Ecto neural progenitor cell (in vitro differentiated cells): ENCODE measurements around the gene RBCK1.
"Not testable (repeated sequence)": the region's sequence is repeated elsewhere in the genome, so short reads cannot be mapped to it uniquely, and the experiment has no call there.

Experiments
- DNase-seq: peaks from one replicate; pipeline ENCODE4 v3.0.0-alpha.2; 2018; ENCODE audit warnings: low spot score

RBCK1 gene

DNA sequence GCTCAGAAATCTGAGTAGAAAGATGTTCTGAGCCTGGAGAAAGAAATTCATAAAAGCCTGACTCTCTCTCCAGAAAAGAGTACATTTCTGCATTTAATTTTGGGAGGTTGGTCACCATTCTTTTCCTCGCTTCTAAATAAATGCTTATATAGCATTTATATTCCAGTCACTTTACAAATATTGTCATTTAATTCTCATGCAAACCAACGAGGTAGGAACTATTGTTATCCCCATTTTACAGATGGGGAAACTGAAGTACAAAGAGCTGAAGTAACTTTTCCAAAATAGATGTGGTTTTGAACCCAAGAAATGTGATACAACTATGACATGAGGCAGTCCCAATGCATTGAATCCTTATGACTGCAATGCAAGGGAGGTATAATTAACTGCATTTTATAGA is 32.0 kb upstream of the RBCK1 start:
- no peak for DNase-seq

DNA sequence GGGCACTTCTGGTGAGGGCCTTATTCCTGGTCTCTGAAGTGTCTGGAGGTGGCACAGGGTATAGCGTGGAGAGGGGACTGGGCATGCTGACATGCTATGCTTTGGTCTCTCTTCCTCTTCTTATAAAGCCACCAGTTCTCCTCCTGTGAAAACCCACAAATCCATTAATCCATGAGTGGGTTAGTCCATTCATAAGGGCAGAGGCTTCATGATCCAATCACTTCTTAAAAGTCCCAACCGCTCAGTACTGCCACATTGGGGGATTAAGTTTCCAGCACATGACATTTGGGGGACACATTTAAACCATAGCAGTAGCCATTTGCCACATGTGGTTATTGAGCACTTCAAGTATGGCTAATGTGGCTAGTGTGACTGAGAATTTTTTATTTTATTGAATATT is 31.3 kb upstream of the RBCK1 start:
- DNase-seq, result no peak

DNA sequence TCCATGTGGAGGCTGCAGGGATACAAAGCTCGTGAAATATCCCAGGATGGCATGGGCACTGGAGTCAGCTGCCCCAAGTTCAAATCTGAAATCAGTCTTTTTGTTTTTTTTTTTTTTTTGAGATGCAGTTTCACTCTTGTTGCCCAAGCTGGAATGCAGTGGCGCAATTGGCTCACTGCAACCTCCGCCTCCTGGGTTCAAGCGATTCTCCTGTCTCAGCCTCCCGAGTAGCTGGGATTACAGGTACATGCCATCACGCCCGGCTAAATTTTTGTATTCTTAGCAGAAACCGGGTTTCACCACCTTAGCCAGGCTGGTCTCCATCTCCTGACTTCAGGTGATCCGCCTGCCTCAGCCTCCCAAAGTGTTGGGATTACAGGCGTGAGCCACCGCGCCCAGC is 30.5 kb upstream of the RBCK1 start:
- DNase-seq, result not testable (repeated sequence)

DNA sequence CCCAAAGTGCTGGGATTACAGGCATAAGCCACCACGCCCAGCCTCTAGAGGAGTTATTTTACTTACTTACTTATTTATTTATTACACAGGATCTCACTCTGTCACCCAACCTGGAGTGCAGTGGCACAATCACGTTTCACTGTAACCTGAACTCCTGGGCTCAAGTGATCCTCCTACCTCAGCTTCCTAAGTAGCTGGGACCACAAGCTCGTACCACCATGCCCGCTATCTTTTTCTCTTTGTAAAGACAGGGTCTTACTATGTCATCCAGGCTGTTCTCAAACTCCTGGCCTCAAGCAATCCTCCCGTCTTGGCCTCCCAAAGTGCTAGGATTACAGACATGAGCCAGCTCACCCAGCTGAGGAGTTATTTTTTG is 29.1 kb upstream of the RBCK1 start:
- DNase-seq, result no peak

DNA sequence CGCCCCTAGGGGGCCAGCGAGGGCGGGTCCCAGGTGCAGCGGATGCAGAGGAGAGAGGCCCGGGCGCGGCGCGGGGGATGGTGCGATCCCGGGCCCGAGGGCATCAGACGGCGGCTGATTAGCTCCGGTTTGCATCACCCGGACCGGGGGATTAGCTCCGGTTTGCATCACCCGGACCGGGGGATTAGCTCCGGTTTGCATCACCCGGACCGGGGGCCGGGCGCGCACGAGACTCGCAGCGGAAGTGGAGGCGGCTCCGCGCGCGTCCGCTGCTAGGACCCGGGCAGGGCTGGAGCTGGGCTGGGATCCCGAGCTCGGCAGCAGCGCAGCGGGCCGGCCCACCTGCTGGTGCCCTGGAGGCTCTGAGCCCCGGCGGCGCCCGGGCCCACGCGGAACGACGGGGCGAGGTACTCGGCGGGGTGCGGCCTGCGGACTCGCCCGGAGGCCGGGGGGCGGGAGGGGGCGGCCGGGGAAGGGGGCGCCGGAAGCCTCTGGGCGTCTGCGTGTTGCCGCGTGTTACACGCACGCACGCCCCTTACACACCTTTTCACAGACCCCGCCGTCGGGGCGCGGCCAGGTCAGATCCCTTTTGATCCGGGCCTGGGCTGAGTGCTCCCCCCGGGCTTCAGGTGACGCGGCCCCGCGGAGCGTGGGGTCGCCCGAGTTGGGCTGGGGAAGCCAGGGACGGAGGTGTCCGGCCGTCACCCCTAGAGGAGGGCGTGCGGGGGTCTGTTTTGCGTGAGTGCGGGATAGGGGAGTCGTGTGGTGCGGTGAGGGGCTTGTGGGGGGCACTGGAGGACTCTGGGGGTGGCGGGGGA is 27.1 kb upstream of the RBCK1 start:
- peak; percentile 75 for DNase-seq

DNA sequence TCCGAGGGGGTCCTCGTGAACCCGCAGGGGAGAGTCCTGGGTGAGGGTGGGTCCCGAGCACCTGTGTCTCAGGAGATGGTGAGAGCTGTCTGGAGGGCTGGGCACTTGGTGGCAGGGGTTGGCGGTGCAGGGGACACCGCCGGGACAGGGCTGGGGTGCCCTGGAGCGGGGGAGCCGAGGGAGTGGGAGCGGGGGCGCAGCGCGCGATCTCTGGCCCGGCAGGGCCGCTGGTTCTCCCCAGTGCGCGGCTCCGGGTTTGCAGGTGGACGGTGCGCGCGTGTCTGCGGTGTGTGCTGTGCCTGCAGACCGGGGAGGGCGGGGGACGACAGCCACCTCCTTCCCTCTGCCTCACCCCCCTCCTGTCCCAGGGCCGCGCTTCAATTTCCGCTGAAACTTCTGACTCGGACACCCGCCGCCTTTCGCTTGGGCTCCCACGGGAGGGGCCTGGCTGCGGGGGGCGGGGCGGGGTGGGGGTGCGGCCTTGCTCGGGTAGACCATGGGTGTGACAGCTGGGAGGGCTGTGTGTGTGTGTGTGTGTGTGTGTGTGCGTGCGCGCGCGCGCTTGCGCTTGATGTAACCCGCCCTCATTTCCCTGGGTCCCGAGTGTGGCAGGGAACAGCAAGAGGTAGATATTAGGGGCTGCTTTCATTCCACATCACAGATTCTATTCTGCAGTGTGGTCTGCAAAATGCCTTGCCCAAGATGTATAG is 26.4 kb upstream of the RBCK1 start:
- peak; percentile 67 for DNase-seq

DNA sequence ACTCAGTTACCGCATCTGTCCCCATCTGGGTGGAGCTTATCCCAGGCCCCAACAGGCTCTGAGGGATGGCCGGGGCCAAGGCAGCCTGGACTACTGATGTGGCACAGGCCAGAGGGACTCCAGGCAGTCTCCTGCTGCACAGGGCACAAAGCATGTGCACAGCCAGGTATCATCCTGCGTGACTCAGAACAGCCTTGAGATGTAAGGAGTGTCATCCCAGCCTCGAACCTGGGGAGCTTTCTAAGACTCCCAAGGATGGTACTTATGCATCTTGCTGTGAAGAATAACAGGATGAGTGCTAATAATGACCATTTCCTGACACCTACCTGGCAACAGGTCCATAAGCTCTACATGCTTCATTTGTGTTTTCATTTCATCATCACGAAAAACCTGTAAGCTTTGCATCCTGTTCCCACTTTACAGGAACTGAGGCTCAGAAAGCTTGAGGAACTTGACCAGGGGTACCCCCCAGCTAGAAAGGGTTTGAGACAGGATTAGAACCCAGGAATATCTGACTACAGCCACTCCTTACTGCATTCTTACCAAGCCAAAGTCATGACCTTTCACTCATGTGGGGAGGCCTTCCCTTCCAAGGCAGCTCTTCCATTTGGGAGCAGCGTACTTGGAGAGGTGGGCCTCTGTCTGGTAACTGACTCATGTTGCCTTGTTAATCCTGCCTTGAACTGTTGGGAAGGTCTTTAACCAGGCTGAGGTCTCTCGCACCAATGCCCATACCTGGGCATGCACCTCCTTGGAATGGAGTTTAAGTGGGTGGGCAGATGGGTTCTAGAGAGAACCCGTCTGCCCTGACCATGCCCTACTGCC is 25.6 kb upstream of the RBCK1 start:
- no peak for DNase-seq

DNA sequence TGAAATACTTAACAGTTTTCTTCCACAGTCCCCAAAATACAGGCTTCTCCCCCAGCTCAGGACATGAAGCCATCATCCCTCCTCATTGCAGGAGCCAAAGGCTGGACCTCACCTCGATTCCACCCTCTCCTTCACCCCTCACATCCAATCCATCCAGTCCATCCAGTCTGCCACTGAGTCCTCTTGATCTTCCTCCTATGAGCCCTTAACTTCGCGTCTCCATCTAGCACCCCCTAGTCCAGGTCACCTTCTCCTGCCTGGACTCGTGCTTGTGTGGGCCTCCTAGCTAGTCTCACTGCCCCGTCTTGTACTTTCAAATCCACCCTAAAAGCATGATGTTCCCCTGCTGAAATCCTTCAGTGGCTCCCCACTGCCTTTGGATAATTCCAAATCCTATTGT is 24.2 kb upstream of the RBCK1 start:
- no peak for DNase-seq

DNA sequence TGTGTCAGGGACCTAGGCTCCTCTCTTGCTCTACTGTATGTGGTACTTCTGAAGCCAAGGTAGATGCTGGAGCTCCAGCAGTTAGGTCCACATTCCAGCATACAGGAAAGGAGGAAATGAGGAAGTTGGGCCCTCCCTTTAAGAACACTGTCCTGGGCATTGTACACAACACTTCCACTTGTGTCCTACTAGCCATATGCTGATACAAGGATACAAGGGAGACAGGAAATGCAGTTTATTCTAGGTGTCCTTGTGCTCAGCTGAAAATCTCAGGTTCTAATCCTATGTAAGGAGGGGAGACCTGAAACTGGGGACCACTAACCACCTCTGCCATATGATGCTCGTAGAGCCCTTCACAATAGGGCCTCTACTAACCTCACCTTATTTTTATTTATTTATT is 23.4 kb upstream of the RBCK1 start:
- no peak for DNase-seq

DNA sequence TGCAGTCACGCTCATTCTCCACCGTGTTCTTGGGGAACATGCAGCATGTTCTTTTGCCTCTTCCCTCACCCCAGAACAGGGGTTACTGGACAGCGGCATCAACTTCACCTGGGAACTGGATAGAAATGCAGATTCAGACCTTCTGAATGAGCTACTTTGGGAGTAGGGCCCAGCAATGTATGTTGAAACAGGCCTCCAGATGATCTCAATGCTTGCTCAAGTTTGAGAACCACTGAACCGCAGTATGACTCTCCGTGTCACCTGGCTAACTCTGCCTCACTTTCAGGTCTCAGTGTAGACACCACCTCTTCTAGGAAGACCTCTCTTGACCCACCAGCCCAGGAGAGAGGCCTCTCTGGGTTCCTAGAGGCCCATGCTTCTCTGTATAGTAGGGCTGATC is 22.7 kb upstream of the RBCK1 start:
- no peak for DNase-seq

DNA sequence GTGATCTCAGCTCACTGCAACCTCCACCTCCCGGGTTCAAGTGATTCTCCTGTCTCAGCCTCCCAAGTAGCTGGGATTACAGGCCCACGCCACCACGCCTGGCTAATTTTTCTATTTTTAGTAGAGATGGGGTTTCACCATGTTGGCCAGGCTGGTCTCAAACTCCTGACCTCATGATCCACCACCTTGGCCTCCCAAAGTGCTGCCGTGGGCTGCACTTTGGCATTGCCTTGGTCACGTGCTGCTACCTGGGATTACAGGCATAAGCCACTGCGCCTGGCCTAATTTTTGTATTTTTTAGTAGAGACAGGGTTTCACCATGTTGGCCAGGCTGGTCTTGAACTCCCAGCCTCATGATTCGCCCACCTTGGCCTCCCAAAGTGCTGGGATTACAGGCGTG is 21.5 kb upstream of the RBCK1 start:
- not testable (repeated sequence) for DNase-seq

DNA sequence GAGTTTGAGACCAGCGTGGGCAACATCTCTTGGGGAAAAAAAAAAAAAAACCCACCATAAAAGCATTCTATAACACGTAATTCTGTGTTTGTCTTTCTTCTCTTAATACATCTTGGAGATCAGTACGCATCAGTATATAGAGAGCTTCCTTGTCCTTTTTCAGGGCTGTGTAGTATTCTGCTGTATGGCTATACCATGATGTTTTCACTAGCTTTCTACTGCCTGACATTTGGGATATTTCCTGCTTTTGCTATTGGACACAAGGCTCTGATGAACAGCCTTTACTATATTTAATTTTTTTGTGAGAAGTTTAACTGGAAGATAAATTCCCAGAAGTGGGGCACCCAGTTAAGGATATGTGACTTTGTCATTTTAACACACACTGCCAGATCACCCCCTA is 20.6 kb upstream of the RBCK1 start:
- DNase-seq, result no peak

DNA sequence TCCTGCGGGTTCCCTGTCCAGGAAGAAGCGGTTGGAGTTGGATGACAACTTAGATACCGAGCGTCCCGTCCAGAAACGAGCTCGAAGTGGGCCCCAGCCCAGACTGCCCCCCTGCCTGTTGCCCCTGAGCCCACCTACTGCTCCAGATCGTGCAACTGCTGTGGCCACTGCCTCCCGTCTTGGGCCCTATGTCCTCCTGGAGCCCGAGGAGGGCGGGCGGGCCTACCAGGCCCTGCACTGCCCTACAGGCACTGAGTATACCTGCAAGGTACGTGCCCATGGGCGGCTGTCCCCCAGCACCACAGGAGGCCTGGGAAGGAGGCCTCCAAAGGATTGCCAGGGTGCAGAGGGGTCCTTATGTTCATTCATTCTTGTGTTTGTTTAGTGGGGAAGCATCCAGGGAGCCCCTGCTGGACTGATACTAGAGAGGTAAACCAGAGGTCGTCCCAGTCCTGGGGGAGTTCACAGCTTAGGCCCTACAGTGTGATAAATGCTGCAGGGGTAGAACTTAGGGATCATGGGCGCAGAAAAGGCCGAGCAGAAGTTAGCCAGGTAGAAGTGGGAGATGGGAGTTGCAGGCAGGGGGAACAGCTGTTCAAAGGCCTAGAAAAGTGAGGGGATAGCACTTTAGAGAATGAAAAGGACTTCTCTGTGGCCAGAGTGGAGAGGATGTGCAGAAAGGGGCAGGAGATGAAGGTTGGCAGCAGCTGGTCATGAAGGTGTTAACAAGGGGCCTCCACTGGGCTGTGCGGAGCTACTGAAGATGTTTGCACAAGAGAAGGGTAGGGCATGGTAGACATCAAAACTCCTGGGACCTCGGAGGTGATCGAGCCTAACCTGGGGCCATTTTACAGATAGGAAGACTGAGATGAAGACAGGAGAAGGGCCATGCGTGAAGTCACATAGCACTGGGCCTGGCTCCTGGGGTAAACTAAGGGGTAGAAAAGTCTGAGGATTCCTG is 19.8 kb upstream of the RBCK1 start:
- no peak for DNase-seq

DNA sequence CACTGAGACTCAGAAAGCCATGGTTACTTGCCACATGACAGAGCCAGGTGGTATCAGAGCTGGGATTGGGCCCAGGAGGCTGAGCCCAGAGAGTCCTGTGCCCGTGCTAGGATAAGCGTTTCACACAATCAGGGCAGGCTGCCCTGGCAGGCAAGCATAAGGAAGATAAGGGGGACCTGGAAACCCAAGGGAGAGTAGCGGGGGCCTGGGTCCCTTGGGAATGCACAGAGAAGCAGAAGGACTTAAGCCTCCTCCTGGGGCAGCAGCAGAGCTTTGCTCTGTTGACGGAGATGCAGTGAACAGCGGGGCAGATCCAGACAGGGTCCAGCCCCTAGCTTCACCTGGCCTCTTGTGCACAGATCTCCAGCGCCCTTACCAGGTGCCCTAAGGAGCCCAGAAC is 18.9 kb upstream of the RBCK1 start:
- no peak for DNase-seq

DNA sequence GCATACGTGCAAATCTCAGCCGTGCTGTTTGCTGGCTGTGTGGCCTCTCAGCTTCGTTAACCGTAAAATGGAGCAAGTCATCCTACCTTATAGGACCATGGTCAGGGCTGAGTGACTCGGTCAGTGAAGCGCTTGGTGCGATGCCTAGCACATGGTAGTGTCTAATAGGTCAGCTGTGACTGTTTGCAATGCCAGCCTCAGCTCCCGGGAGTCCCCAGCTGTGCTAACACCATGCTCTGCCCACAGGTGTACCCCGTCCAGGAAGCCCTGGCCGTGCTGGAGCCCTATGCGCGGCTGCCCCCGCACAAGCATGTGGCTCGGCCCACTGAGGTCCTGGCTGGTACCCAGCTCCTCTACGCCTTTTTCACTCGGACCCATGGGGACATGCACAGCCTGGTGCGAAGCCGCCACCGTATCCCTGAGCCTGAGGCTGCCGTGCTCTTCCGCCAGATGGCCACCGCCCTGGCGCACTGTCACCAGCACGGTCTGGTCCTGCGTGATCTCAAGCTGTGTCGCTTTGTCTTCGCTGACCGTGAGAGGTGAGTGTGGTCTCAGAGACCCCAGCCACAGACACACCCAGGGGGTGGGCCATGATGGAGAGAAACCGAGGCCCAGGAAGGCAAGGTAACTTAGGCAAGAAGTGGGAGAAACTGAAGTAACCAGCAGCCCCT is 16.9 kb upstream of the RBCK1 start:
- DNase-seq, result no peak

DNA sequence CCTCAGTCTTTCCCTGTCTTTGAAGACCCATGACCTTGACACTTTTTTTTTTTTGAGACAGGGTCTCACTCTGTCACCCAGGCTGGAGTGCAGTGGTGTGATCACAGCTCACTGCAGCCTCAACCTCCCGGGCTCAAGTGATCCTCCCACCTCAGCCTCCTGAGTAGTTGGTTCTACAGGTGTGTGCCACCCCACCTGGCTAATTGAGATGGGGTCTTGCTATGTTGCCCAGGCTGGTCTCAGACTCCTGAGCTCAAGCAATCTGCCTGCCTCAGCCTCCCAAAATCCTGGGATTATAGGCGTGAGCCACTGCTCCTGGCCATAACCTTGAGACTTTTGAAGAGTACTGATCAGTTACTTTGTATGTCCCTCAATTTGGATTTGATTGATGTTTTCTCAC is 14.8 kb upstream of the RBCK1 start:
- not testable (repeated sequence) for DNase-seq

DNA sequence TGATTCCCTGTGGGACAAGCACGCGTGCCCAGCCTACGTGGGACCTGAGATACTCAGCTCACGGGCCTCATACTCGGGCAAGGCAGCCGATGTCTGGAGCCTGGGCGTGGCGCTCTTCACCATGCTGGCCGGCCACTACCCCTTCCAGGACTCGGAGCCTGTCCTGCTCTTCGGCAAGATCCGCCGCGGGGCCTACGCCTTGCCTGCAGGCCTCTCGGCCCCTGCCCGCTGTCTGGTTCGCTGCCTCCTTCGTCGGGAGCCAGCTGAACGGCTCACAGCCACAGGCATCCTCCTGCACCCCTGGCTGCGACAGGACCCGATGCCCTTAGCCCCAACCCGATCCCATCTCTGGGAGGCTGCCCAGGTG is 11.9 kb upstream of the RBCK1 start:
- DNase-seq, result no peak

DNA sequence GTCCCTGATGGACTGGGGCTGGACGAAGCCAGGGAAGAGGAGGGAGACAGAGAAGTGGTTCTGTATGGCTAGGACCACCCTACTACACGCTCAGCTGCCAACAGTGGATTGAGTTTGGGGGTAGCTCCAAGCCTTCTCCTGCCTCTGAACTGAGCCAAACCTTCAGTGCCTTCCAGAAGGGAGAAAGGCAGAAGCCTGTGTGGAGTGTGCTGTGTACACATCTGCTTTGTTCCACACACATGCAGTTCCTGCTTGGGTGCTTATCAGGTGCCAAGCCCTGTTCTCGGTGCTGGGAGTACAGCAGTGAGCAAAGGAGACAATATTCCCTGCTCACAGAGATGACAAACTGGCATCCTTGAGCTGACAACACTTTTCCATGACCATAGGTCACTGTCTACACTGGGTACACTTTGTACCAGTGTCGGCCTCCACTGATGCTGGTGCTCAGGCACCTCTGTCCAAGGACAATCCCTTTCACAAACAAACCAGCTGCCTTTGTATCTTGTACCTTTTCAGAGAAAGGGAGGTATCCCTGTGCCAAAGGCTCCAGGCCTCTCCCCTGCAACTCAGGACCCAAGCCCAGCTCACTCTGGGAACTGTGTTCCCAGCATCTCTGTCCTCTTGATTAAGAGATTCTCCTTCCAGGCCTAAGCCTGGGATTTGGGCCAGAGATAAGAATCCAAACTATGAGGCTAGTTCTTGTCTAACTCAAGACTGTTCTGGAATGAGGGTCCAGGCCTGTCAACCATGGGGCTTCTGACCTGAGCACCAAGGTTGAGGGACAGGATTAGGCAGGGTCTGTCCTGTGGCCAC is 11.3 kb upstream of the RBCK1 start:
- DNase-seq, result no peak

DNA sequence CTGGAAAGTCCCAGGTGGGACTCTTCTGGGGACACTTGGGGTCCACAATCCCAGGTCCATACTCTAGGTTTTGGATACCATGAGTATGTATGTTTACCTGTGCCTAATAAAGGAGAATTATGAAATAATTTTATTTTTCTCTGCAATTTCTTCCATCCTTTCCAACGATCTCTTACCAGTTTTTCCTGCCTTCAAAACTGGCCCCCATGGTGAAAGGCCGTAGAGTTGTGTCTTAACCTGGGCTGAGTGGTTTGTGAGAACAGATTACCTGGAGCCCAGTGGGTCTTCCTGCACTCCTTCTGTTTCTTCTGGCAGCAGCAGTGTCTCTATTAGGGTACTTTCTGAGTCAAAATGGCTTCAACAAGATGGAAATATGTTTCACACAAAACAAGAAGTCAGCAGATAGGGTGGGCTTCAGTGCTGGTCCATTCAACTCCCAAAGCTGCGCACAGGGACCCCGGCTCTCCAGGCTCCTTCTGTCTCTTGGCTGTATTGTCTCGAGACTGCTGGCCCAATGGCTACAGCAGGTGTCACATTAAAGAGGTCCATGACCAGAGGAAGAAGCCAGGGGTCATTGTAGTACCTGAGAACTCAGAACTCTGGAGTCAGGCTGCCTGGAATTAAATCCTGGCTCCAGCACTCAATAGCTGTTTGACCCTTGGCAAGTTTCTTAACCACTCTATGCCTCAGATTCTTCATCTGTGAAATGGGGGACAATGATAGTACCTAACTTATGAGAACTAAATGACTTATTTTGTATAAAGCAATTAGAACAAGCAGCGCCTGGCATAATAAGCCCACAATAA is 10.5 kb upstream of the RBCK1 start:
- no peak for DNase-seq
